Keratinocyte (primary cell): ENCODE data around the gene BCAS3.

ENCODE experiments used
- EZH2 ChIP-seq: IDR thresholded peaks from one replicate; pipeline ENCODE4 v1.6.1; 2012; ENCODE audit warnings: inconsistent platforms, mild to moderate bottlenecking, low read length, moderate library complexity
- TF ChIP-seq, protein P1 (sequence below), 3 experiments: IDR thresholded peaks in 1 of 3; conservative IDR thresholded peaks in 1 of 3; optimal IDR thresholded peaks in 1 of 3; 2 replicates in 2 of 3; 3 replicates in 1 of 3; pipeline versions ENCODE3 to v1.5.1; 2011; ENCODE audit warnings: low read length in 3 of 3, mild to moderate bottlenecking in 3 of 3, moderate library complexity in 2 of 3, control low read depth in 1 of 3, inconsistent platforms in 1 of 3; ENCODE audit not compliant: insufficient read depth in 2 of 3; ENCODE audit errors: extremely low read depth in 1 of 3

DNA sequence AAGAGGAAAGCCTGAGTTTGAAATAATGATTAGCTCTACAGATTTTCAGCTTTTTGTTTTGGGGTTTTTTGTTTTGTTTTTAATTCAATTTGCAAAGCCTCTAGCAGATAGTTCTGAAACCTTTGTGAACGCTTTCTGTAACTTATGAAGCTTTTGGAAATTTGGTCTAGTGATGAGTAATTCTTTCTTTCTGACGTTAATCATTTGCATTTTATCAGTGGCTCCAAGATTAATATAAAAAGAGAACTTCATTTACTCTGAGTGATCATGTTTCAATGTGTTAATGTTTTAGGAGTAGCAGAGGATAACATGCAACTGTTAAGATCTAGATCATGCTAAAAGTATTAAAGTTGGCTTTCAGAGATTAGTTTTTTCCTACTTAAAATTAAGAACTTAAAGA is 561.7 kb downstream of the BCAS3 start:
- TF ChIP-seq, protein P1, sequence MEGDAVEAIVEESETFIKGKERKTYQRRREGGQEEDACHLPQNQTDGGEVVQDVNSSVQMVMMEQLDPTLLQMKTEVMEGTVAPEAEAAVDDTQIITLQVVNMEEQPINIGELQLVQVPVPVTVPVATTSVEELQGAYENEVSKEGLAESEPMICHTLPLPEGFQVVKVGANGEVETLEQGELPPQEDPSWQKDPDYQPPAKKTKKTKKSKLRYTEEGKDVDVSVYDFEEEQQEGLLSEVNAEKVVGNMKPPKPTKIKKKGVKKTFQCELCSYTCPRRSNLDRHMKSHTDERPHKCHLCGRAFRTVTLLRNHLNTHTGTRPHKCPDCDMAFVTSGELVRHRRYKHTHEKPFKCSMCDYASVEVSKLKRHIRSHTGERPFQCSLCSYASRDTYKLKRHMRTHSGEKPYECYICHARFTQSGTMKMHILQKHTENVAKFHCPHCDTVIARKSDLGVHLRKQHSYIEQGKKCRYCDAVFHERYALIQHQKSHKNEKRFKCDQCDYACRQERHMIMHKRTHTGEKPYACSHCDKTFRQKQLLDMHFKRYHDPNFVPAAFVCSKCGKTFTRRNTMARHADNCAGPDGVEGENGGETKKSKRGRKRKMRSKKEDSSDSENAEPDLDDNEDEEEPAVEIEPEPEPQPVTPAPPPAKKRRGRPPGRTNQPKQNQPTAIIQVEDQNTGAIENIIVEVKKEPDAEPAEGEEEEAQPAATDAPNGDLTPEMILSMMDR (optimal IDR thresholded peaks at IDR 0.05 in 1 of 3, IDR thresholded peaks at IDR 0.05 in 1 of 3, conservative IDR thresholded peaks at IDR 0.05 in 1 of 3; ENCODE audit: extremely low read depth in 1 of 3, insufficient read depth in 2 of 3, low read length in 3 of 3): no peak
- TF ChIP-seq EZH2: no peak
